Measurements from ENCODE around the gene ZNF439.
"Not testable (repeated sequence)": the region's sequence is repeated elsewhere in the genome, so short reads cannot be mapped to it uniquely, and the experiment has no call there.

ZNF439 gene

DNA sequence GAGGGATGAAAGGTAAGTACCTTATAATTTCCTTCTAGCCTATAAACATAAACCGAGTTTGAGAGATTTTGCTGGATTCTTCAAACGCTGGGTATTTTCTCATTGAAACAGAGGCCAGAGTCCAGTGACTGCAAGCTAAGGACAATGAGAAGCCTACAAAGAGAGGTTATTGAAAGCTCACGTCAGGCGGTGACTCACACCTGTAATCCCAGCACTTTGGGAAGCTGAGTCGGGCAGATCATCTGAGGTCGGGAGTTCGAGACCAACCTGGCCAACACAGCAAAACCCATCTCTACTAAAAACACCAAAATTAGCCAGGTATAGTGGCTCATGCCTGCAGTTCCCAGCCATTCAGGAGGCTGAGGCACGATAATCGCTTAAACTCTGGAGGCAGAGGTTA, 24.1 kb downstream of the ZNF439 start:
- DNase-seq: no peak

DNA sequence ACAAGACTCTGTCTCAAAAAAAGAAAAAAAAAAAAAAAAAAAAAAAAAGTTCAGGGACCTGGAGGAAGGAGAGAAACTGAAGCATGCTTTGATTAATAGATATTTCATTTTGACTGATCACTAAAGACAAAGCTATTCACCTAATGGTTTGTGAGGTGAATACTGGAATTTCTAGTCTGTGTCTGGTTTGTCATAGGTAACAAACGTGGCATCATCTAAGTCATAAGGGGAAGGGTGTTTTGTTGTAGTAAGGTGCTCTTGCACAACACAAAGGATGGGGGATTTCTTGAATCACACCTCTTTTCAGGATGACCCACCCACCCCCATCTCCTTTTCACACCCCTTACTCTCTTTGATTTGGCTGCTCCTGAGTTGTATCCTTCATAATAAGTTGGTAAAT, 25.2 kb downstream of the ZNF439 start:
- no peak for DNase-seq

DNA sequence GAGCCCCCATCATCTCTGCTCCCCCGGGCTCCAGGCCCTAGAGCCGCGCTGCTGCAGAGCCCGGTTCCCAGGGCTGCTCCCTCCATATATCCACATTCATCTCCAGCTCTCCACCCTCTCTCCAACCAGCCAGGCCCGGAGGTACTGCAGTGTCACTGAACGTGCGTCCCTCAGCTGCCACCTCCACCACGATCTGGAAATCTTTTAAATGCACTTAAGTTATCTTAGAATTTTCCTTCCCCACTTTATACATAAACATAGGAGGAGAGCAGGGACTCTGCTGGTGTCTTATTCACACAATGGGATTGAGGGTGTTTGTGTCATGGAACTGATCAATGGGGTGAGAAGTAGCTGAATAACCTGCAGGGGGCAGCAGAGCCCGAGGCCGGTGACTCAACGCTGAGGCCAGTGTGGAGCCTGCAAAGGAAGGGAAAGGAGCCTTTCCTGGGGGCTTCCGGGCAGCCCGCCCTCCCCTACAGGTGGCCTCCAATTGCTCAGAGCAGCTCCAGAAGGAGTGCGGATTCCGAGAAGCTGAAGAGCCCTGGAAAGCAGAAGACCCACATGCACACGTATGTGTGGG, 31.3 kb downstream of the ZNF439 start:
- peak in 4 of 5 donors; percentile 6 to 33 (median 16) for DNase-seq

DNA sequence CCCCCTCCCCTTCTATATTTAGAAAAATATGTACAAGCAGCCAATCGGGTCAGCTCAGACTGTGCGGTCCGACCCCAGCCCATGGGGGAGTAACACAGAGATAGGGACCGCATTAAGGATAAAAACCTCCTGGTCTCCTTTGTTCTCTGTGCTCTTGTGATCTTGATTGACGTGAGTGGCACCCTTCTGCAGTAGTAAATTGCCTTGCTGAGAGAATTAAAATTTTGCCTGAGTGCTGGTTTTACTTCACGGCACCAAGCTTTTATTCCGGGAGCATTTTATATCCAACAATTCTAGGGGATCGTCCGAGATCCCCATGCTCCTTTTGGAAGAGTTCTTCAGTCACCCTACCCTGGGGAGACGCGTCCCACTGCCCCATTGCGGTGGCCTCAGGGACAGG, 32.1 kb downstream of the ZNF439 start:
- DNase-seq: no peak

DNA sequence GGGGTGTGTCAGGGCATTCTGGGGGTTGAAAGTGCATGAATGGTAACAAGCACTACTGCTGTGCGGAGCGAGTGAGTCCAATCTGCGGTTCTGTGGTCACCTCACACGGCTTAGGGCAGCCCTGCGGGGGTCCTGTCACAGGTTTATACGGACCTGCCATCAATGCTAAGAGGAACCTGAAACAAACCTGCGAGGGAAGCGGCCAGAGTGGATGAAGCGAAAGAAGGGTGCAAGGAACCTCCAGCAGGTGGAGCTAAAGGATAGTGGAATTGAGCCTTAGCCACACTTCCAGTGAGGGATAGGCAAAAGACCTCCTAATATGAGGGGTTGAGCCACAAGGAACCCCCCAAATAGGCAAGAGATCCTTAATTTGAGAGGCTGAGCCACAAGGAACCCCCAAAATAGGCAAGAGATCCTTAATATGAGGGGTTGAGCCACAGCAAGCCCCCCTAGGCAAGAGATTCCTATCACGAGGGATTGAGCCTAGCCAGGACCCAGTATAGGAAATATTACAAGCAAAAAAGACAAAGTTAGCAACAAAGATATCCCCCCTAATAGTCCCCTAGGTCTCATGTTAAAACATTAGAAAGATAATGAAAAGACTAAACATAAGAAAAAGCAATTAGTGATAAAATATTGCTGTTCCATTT, 32.8 kb downstream of the ZNF439 start:
- DNase-seq: peak; percentile 9 to 60 (median 42)

DNA sequence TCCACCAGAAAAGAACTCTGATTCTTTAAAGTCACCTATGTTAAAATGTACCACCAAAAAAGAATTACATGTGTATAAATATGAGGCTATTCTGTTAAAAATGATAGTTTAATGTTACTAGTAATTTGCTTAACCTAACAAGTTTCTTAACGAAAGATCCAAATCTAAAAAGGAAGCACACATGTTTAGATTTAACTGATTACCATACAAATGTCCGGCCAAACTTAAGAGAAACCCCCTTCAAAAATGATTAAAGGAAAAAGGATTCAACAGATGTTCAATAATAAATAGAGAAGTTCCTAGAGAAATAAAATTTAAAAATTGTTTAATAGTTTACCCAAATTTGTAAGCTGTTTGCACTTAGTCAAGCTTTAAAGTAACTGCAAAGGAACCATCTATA, 34.1 kb downstream of the ZNF439 start:
- no peak for DNase-seq

DNA sequence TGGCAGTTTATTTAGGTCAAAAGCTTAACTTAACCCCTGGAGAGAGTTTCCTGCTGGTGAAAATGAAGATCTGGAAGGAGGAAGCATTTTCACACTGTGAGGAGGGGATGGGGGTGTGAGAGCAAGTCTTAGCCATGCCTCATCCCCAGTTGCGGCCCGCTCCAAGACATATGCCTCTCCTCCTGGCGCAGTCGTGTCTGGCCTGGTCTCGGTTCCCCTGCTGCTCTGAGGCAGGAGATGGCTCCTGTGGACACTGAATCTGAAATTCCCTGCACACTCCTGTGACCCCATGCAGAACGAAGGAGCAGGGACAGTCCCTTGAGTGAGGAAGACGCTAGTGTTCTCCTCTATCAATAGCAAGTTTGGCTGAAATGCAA, 38.7 kb downstream of the ZNF439 start:
- DNase-seq: no peak

DNA sequence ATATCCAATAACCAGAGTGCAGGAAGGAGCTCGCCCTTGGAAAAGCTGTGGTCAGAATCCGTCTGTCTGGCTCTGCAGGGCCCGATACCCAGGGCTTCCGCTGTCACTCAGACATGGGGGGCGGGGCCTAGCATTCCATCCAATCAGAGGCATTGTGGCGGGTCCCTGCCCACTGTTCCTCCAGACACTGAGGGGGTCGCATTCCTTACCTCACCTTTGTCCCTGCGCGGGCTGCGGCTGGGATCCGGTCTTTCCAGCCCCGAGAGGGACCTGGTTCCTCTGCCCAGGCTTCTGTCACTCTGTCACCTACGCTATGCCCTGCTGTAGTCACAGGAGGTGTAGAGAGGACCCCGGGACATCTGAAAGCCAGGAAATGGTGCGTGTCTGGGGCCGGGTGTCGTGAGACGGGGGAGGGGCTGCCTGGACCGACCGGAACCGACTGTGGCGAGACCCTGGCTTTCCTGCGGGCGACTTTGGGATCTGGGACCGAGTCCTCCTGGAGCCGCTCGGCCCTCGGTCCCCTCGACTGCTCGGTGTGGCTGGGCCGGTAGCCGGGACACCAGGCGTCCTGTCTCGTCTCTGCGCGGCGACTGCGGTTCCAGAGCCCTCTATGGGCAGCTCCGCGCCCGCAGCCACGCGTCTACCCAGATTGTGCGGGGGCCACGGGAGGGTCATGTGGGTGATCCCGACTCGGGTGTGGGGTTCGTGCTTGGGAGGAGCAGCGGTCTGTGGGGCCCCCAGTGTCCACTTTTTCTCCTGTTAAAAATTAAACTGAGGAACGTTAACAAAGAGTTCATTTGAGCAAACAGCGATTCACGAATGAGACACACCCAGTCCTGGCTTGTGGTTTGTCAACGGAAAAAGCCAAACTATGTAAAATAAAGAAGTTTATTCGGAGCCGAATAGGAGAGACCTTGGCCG, 39.3 kb downstream of the ZNF439 start, which contains the start of gene ZNF69:
Gene ZNF69, plus strand, starts transcription at position 172 of the 921 bp plus-strand sequence. Its CDS starts 142 bp downstream, at position 314.
- DNase-seq: peak; percentile 23 to 46 (median 29)

DNA sequence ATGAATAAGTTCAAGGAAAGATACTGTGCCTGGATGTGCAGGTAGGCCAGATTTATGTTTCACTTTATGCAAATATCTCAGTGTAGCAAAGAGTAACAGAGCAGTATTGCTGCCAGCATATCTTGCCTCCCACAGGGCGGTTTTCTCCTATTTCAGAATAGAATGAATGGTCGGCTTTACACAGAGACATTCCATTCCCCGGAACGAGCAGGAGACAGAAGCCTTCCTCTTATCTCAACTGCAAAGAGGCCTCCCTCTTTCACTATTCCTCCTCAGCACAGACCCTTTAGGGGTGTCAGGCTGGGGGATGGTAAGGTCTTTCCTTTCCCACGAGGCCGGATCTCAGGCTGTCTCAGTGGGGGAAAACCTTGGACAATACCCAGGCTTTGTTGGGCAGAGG, 41.4 kb downstream of the ZNF439 start:
- DNase-seq: not testable (repeated sequence)

DNA sequence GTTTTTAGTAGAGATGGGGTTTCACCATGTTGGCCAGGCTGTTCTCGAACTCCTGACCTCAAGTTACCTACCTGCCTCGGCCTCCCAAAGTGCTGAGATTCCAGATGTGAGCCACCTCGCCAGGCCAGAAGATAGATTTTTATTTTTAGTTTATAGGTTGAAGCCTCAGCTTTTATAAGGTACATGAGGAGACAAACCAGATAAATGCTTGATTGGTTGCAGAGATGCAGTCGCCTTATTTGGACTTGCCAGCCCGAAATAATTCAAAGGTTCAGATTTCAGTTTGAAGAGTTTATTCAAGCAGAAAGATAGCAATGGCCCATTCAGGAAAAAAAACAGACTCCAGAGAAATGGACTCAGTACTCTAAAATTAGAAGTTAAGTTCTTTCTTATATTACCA, 42.1 kb downstream of the ZNF439 start:
- DNase-seq: no peak

DNA sequence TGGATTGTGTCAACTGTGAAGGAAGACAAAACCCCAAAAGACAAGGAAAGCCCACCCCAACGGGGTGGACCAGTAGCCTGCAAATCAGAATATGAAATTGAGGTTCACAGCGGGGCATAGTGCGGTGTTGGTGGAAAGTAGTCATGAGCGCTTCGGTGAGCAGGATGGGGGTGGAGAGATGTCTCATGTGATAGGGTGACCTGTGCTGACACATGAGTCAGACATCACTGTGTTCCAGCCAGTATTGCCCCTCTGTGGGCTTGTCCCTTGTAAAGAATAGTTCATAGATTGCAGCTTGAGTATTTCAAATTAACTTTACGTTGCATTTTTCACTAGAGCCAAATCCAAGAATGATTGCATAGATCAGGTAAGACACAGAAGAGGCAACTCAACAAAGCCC, 46.3 kb downstream of the ZNF439 start:
- DNase-seq: no peak

DNA sequence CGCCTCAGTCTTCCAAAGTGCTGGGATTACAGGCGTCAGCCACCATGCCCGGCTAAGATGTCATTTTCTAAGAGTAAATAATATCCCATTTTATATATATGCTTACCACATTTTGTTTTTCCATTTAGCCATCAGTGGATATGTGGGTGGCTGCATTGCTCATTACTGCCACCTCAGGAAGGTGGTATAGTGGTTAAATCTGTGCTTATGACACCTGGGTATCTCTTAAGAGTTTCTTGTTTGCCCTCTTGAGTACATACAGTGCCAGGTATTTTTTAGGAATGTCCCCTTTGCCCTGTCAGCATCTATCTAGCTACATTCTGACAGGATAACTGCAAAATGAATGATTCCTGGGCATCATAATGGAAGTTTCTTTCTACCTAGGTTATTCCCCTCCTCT, 53.7 kb downstream of the ZNF439 start:
- DNase-seq: no peak

DNA sequence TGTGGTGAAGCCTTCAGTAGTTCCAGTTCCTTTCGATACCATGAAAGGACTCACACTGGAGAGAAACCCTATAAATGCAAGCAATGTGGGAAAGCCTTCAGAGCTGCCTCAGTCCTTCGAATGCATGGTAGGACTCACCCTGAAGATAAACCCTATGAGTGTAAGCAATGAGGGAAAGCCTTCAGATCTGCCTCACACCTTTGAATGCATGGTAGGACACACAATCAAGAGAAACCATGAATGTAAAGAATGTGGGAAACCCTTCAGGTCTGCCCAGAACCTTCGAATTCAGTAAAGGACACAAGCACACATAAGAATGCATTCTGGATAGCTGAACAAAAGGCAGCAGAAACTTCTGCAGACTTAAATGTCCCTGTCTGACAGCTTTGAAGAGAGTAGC, 57.4 kb downstream of the ZNF439 start:
- no peak for DNase-seq

DNA sequence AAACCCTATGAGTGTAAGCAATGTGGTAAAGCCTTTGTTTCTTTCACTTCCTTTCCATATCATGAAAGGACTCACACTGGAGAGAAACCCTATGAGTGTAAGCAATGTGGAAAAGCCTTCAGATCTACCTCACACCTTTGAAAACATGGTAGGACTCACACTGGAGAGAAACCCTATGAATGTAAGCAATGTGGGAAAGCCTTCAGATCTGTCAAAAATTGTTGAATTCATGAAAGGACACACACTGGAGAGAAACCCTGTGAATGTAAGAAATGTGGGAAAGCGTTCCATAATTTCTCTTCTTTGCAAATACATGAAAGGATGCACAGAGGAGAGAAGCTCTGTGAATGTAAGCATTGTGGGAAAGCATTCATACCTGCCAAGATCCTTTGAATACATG, 63.4 kb downstream of the ZNF439 start:
- DNase-seq: not testable (repeated sequence)

DNA sequence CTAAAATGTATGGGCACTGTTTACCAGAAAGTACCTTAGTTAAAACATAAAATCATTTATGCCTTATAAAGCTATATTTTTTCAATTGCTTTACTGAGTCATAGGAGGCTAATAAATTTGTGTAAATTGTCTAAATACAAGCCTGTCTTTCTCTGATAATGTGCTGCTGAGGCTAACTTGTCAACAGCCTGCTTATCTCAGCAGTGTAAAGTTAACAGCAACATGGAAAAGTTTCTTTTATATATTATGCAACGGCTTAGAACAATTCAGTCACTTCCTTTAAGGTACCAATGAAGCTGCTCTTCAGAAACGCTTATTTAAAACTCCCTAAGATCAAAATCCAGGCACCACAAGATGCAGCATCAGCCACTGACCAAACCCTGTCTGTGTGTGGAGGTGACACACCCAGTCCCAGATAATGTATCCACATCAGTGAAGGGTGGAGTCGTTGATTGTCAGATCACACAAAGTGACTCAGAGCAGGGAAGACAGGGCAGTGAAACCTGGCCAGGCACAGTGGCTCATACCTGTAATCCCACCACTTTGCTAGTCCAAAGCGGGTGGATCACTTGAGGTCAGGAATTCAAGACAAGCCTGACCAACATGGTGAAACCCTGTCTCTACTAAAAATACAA, 66.0 kb downstream of the ZNF439 start:
- DNase-seq: not testable (repeated sequence)

Data from T-helper 1 cell (primary cell).